IMR-90 (cell line): ENCODE data around the gene MGAT5. TPM values are rescaled to one million over a fixed set of nuclear protein-coding genes. Genes with fewer than 3 reads are reported as not detected.

Experiments used
- ATAC-seq: fragments of 200-7000 bp; cut with Tn5 transposase; 2 replicates; pipeline ENCODE4 v1.9.1; 2020; ENCODE audit warnings: low read depth, mild to moderate bottlenecking, moderate library complexity
- BruUV-seq: library from RNA; stranded (reverse); fragments of 400-500 nt; replicated peaks from 2 replicates; lab custom pipeline; 2021; lab: Mats Ljungman, UMichigan
- CTCF ChIA-PET: fragments of 300-600 bp; formaldehyde crosslinking; extraction: SDS; loops from one replicate; lab custom pipeline; 2021; ENCODE audit warnings: antibody characterized with exemption; lab: Yijun Ruan, JAX
- POLR2A ChIA-PET: fragments of 300-600 bp; sonication (Branson Sonifier 250); formaldehyde crosslinking; loops from one replicate; lab custom pipeline; 2022; ENCODE audit warnings: antibody characterized with exemption; ENCODE audit not compliant: unreplicated experiment; lab: Charles Lee
- DNase-seq: peaks from one replicate; pipeline ENCODE4 v3.0.0; 2013
- H2AFZ ChIP-seq: replicated peaks from 2 replicates; pipeline ENCODE3; 2013; ENCODE audit warnings: low read length, mild to moderate bottlenecking; ENCODE audit not compliant: poor library complexity
- H2AK5ac ChIP-seq: 2 replicates; pipeline ENCODE4 v1.6.1; 2013; ENCODE audit warnings: low read depth, low read length, inconsistent platforms
- H2AK9ac ChIP-seq: replicated peaks from 2 replicates; pipeline ENCODE3; 2013; ENCODE audit warnings: mild to moderate bottlenecking, low read depth, low read length, moderate library complexity; ENCODE audit not compliant: poor library complexity
- H2BK120ac ChIP-seq: 2 replicates; pipeline ENCODE4 v1.6.1; 2013; ENCODE audit warnings: low read depth, low read length, inconsistent platforms
- H2BK15ac ChIP-seq: 3 replicates; pipeline ENCODE4 v1.6.1; 2013; ENCODE audit warnings: low read depth, low read length, inconsistent platforms
- H2BK20ac ChIP-seq: 2 replicates; pipeline ENCODE4 v1.6.1; 2013; ENCODE audit warnings: low read depth, mild to moderate bottlenecking, inconsistent platforms, low read length, moderate library complexity
- H2BK5ac ChIP-seq: 2 replicates; pipeline ENCODE4 v1.6.1; 2013; ENCODE audit warnings: mild to moderate bottlenecking, low read depth, low read length, inconsistent platforms; ENCODE audit not compliant: poor library complexity, severe bottlenecking
- H3K14ac ChIP-seq: replicated peaks from 2 replicates; pipeline ENCODE4 v1.6.1; 2013; ENCODE audit warnings: low read depth, low read length, inconsistent platforms
- H3K18ac ChIP-seq: 2 replicates; pipeline ENCODE4 v1.6.1; 2013; ENCODE audit warnings: low read depth, low read length, control low read depth
- H3K23ac ChIP-seq: 2 replicates; pipeline ENCODE4 v1.6.1; 2013; ENCODE audit warnings: low read depth, low read length, inconsistent platforms
- H3K27ac ChIP-seq: 2 replicates; pipeline ENCODE4 v1.5.1; 2013; ENCODE audit warnings: mild to moderate bottlenecking, control low read depth, low read length; ENCODE audit not compliant: insufficient read depth
- H3K27me3 ChIP-seq: 2 replicates; pipeline ENCODE4 v1.6.1; 2013; ENCODE audit warnings: low read length; ENCODE audit not compliant: control insufficient read depth, insufficient read depth
- H3K36me3 ChIP-seq: 2 replicates; pipeline ENCODE4 v1.6.1; 2013; ENCODE audit warnings: low read length, mixed read lengths; ENCODE audit not compliant: control insufficient read depth, insufficient read depth
- H3K4ac ChIP-seq: 2 replicates; pipeline ENCODE4 v1.6.1; 2013; ENCODE audit warnings: low read depth, low read length, inconsistent platforms
- H3K4me1 ChIP-seq: 2 replicates; pipeline ENCODE4 v1.6.1; 2013; ENCODE audit warnings: low read length, mixed read lengths; ENCODE audit not compliant: control insufficient read depth, insufficient read depth
- H3K4me2 ChIP-seq: 2 replicates; pipeline ENCODE4 v1.6.1; 2013; ENCODE audit warnings: low read depth, mild to moderate bottlenecking, control low read depth, low read length, moderate library complexity
- H3K4me3 ChIP-seq: 2 replicates; pipeline ENCODE4 v1.5.1; 2013; ENCODE audit warnings: low read depth, mild to moderate bottlenecking, control low read depth, low read length, moderate library complexity; ENCODE audit not compliant: insufficient read depth
- H3K56ac ChIP-seq: 2 replicates; pipeline ENCODE4 v1.6.1; 2013; ENCODE audit warnings: low read length, inconsistent platforms; ENCODE audit not compliant: insufficient read depth; ENCODE audit errors: extremely low read depth
- H3K79me1 ChIP-seq, 2 experiments: 2 replicates each; pipeline ENCODE4 v1.6.1; 2013; ENCODE audit warnings: low read length in 2 of 2, inconsistent platforms in 1 of 2, low read depth in 1 of 2
- H3K9ac ChIP-seq: 2 replicates; pipeline ENCODE4 v1.6.1; 2013; ENCODE audit warnings: low read depth, low read length, control low read depth
- H3K9me1 ChIP-seq: 2 replicates; pipeline ENCODE4 v1.6.1; 2013; ENCODE audit warnings: low read length, inconsistent platforms; ENCODE audit not compliant: insufficient read depth
- H3K9me3 ChIP-seq: 2 replicates; pipeline ENCODE4 v1.6.1; 2013; ENCODE audit warnings: low read length; ENCODE audit not compliant: control insufficient read depth, insufficient read depth
- H4K20me1 ChIP-seq: 2 replicates; pipeline ENCODE4 v1.6.1; 2013; ENCODE audit warnings: low read length, inconsistent platforms; ENCODE audit not compliant: insufficient read depth
- H4K5ac ChIP-seq: 2 replicates; pipeline ENCODE4 v1.6.1; 2013; ENCODE audit warnings: mild to moderate bottlenecking, low read depth, low read length, control low read depth
- H4K8ac ChIP-seq, 2 experiments: 2 replicates each; pipeline ENCODE4 v1.6.1; 2013; ENCODE audit warnings: low read depth in 2 of 2, low read length in 2 of 2, control low read depth in 1 of 2, inconsistent platforms in 1 of 2
- H4K91ac ChIP-seq: 2 replicates; pipeline ENCODE4 v1.6.1; 2013; ENCODE audit warnings: low read depth, low read length, inconsistent platforms; ENCODE audit not compliant: insufficient read depth
- BHLHE40 ChIP-seq: fragments of 150-350 bp; IDR thresholded peaks from 2 replicates; pipeline ENCODE4 v1.6.1; 2016; ENCODE audit warnings: mild to moderate bottlenecking, low read depth, low read length
- CEBPB ChIP-seq: IDR thresholded peaks from 2 replicates; pipeline ENCODE4 v1.6.1; 2012; ENCODE audit warnings: low read depth, low read length, improper control_type of control experiment
- CHD1 ChIP-seq: IDR thresholded peaks from 2 replicates; pipeline ENCODE4 v1.6.1; 2012; ENCODE audit warnings: low read depth, low read length, improper control_type of control experiment
- CTCF ChIP-seq: conservative IDR thresholded peaks from 2 replicates; pipeline ENCODE4 v1.5.1; 2012; ENCODE audit warnings: mild to moderate bottlenecking, low read depth, low read length, improper control_type of control experiment
- FOS ChIP-seq: fragments of 150-350 bp; IDR thresholded peaks from 2 replicates; pipeline ENCODE4 v1.6.1; 2016; ENCODE audit warnings: low read depth, low read length
- MAFK ChIP-seq: IDR thresholded peaks from 2 replicates; pipeline ENCODE4 v1.6.1; 2012; ENCODE audit warnings: low read depth, low read length, improper control_type of control experiment
- MAZ ChIP-seq: IDR thresholded peaks from 2 replicates; pipeline ENCODE4 v1.6.1; 2012; ENCODE audit warnings: low read depth, mild to moderate bottlenecking, low read length, improper control_type of control experiment, moderate library complexity, borderline replicate concordance
- MXI1 ChIP-seq: IDR thresholded peaks from 2 replicates; pipeline ENCODE4 v1.6.1; 2012; ENCODE audit warnings: low read depth, mild to moderate bottlenecking, low read length, moderate library complexity, borderline replicate concordance
- NFE2L2 ChIP-seq: fragments of 150-350 bp; IDR thresholded peaks from 2 replicates; pipeline ENCODE4 v1.6.1; 2016; ENCODE audit warnings: low read depth, mild to moderate bottlenecking, low read length
- POLR2A ChIP-seq: IDR thresholded peaks from 2 replicates; pipeline ENCODE4 v1.6.1; 2012; ENCODE audit warnings: mild to moderate bottlenecking, low read depth, low read length
- RAD21 ChIP-seq: IDR thresholded peaks from 2 replicates; pipeline ENCODE4 v1.6.1; 2012; ENCODE audit warnings: low read length, improper control_type of control experiment
- RCOR1 ChIP-seq: IDR thresholded peaks from 2 replicates; pipeline ENCODE4 v1.6.1; 2012; ENCODE audit warnings: mild to moderate bottlenecking, low read length, improper control_type of control experiment; ENCODE audit not compliant: insufficient replicate concordance
- RFX5 ChIP-seq: IDR thresholded peaks from 2 replicates; pipeline ENCODE4 v1.8.0; 2012; ENCODE audit warnings: low read depth, mild to moderate bottlenecking, low read length, moderate library complexity
- USF2 ChIP-seq: fragments of 150-350 bp; IDR thresholded peaks from 2 replicates; pipeline ENCODE4 v1.6.1; 2017; ENCODE audit warnings: mild to moderate bottlenecking, antibody characterized with exemption, low read length, low read depth
- WGBS, 2 experiments: methylation state at CpG; one replicate each; pipeline versions ENCODE4 v1.1.5 to v1.1.7; 2013; ENCODE audit warnings: missing lambda C conversion rate in 2 of 2; ENCODE audit not compliant: insufficient read length in 1 of 2; ENCODE audit errors: extremely low coverage in 2 of 2; 5-methylcytosine and 5-hydroxymethylcytosine counted together
- dilution Hi-C: fragments of 300-500 bp; cut with HindIII; formaldehyde crosslinking; loops from one replicate; pipeline ENCODE4 v1.14.3; 2018; ENCODE audit warnings: low sequenced_read_pairs; ENCODE audit not compliant: unreplicated experiment
- in situ Hi-C: fragments of 300-500 bp; cut with MboI; formaldehyde crosslinking; loops from 3 replicates; pipeline ENCODE4 v1.14.3; 2019; ENCODE audit warnings: low sequenced_read_pairs, inconsistent platforms, mixed read lengths
- intact Hi-C: fragments of 100-400 bp; cut with micrococcal nuclease; formaldehyde crosslinking; loops from 2 replicates; pipeline ENCODE4 v1.10.0; 2022
- polyA plus RNA-seq, 3 experiments: library from polyadenylated mRNA; depleted of rRNA; stranded (reverse); fragments of >200 nt; gene quantifications; 2 replicates each; pipeline ENCODE4 v1.2.3, GENCODE V29; 2012; ENCODE audit warnings: low replicate concordance in 1 of 3
- total RNA-seq: library from RNA; depleted of rRNA; stranded (reverse); fragments of >200 nt; gene quantifications from 2 replicates; pipeline ENCODE4 v1.2.3, GENCODE V29; 2012
- TF ChIP-seq, protein P1 (sequence below): fragments of 150-350 bp; IDR thresholded peaks from 2 replicates; pipeline ENCODE4 v1.6.1; 2016; ENCODE audit warnings: low read depth, mild to moderate bottlenecking, low read length, moderate library complexity, borderline replicate concordance

Gene MGAT5
- total and polyA plus RNA-seq, 2 of the 4 experiments (the other 2 are of a cell fraction), result 22.9 to 59.9 TPM

- BruUV-seq, result no TSS peak
- whole genome bisulfite sequencing, 2 experiments, result 100% methylated on average over 1 of the region's 3 CpGs; no CpG with 5 or more reads in 1 of the 2 experiments
Observed at GRCh38 chr2:134331081-134331480, 77.2 kb downstream of the MGAT5 start.

More at GRCh38 chr2:134331081-134331480, 77.2 kb downstream of the MGAT5 start:
- no peaks in the 10 kb centered on the region; the same call in 1 of the 2 replicates for H3K4me1 ChIP-seq
- H3K27me3 ChIP-seq, result no peaks in the 10 kb centered on the region
- H3K4me3 ChIP-seq, result no peak overlapping the region
- no peak overlapping the region for H3K14ac ChIP-seq
- H3K4ac ChIP-seq, result no peak overlapping the region
- peaks cover 2% of the 10 kb centered on the region; the same call in 1 of the 2 replicates for H3K9me3 ChIP-seq
- no peak overlapping the region for H2AK5ac ChIP-seq
- no peak overlapping the region for H2BK15ac ChIP-seq
- H4K20me1 ChIP-seq, result no peaks in the 10 kb centered on the region
- in situ Hi-C loops, result no loop called here
- H3K18ac ChIP-seq, result no peak overlapping the region
- H3K9ac ChIP-seq, result no peak overlapping the region
- no peak overlapping the region for H3K23ac ChIP-seq
- no peak overlapping the region for H3K4me2 ChIP-seq
- H2BK5ac ChIP-seq, result no peak overlapping the region
- no peak overlapping the region for H2AFZ ChIP-seq
- H4K5ac ChIP-seq, result no peak overlapping the region
- no peak overlapping the region for H4K91ac ChIP-seq
- no peak overlapping the region for H3K56ac ChIP-seq
- TF ChIP-seq NFE2L2 (no peak), CEBPB (no peak), RFX5 (no peak), CHD1 (no peak), RAD21 (no peak), MAFK (no peak), POLR2A (no peak), FOS (no peak), MAZ (no peak), RCOR1 (no peak), BHLHE40 (no peak), MXI1 (no peak), USF2 (no peak), CTCF (no peak)
- TF ChIP-seq, protein P1, sequence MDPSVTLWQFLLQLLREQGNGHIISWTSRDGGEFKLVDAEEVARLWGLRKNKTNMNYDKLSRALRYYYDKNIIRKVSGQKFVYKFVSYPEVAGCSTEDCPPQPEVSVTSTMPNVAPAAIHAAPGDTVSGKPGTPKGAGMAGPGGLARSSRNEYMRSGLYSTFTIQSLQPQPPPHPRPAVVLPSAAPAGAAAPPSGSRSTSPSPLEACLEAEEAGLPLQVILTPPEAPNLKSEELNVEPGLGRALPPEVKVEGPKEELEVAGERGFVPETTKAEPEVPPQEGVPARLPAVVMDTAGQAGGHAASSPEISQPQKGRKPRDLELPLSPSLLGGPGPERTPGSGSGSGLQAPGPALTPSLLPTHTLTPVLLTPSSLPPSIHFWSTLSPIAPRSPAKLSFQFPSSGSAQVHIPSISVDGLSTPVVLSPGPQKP, result no peak
- peaks cover 26 to 47% of the 10 kb centered on the region in 2 experiments for H3K79me1 ChIP-seq
- H3K9me1 ChIP-seq, result no peaks in the 10 kb centered on the region; the same call in 1 of the 2 replicates
- peaks cover 4% of the 10 kb centered on the region; the same call in 1 of the 2 replicates for H3K36me3 ChIP-seq
- ChIA-PET CTCF (interaction anchor here (1.1 kb wide), 1 partner anchor 17 kb away, joined by 4 read pairs; no protein-coding TSS in a partner anchor), POLR2A (no interaction called here)
- no peak overlapping the region for H2BK120ac ChIP-seq
- no peak overlapping the region for H2AK9ac ChIP-seq
- dilution Hi-C loops, result no loop called here
- no peak overlapping the region for H3K27ac ChIP-seq
- H4K8ac ChIP-seq, result no peak overlapping the region
- DNase-seq, result no peak
- no peak overlapping the region for H2BK20ac ChIP-seq
- no peak for ATAC-seq
- intact Hi-C loops, result no loop called here
